ENCODE data around the gene VPS35L.

VPS35L gene

DNA sequence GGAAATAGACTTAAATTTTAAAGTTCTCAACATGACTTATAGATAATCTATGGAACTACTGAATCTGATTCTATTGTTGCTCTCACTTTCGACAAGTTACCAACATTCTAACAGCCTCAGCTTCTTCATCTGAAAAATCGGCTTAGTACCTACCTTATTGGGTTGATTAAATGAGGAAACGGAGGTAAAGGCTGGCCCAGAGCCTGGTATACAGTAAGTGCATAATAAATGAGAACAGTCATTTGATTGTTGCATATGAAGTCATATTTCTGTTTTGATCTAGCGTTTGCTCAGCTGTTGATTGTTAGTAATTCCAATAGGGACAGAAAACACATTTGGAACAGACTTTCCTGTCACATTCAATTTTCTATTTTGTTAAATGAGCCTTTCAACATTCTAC is 4.6 kb downstream of the VPS35L start:
- TF ChIP-seq, protein P1, sequence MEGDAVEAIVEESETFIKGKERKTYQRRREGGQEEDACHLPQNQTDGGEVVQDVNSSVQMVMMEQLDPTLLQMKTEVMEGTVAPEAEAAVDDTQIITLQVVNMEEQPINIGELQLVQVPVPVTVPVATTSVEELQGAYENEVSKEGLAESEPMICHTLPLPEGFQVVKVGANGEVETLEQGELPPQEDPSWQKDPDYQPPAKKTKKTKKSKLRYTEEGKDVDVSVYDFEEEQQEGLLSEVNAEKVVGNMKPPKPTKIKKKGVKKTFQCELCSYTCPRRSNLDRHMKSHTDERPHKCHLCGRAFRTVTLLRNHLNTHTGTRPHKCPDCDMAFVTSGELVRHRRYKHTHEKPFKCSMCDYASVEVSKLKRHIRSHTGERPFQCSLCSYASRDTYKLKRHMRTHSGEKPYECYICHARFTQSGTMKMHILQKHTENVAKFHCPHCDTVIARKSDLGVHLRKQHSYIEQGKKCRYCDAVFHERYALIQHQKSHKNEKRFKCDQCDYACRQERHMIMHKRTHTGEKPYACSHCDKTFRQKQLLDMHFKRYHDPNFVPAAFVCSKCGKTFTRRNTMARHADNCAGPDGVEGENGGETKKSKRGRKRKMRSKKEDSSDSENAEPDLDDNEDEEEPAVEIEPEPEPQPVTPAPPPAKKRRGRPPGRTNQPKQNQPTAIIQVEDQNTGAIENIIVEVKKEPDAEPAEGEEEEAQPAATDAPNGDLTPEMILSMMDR (IDR thresholded peaks at IDR 0.05; ENCODE audit: extremely low read depth, missing control alignments), result no peak
- DNase-seq (ENCODE audit: low spot score), result no peak

- DNase-seq (ENCODE audit: low spot score), result no peak
- TF ChIP-seq, protein P1 (IDR thresholded peaks at IDR 0.05; ENCODE audit: extremely low read depth, missing control alignments), result no peak
Measured at GRCh38 chr16:19563377-19563776, 7.9 kb downstream of the VPS35L start.

- no peak for DNase-seq (ENCODE audit: low spot score)
- TF ChIP-seq, protein P1 (IDR thresholded peaks at IDR 0.05; ENCODE audit: extremely low read depth, missing control alignments), result no peak
Measured at GRCh38 chr16:19566362-19566761, 10.9 kb downstream of the VPS35L start.

GRCh38 chr16:19567560-19567959 is 12.1 kb downstream of the VPS35L start:
- TF ChIP-seq, protein P1 (IDR thresholded peaks at IDR 0.05; ENCODE audit: extremely low read depth, missing control alignments), result no peak

DNA sequence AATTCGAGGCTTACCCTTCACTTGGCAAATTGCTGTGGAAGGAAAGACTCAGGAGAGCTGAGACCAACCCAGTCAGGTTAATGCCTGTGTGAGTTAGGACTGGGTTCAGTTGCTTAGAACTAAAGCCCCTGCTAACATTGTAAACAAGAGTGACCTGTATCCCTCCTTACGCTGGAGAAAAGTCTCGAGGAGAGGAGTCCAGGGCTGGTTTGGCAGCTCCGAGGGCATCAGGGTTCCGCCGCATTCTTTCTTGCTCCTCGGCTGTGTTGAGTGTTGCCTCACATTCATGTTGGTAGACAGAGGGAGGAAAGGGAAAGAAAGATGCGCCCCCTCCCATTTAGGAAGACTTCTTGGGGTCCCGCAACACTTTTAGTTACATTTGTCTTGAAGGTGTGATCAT is 18.5 kb downstream of the VPS35L start:
- TF ChIP-seq, protein P1 (IDR thresholded peaks at IDR 0.05; ENCODE audit: extremely low read depth, missing control alignments), result no peak
- DNase-seq (ENCODE audit: low spot score), result no peak

More at GRCh38 chr16:19567560-19567959, 12.1 kb downstream of the VPS35L start:
- no peak for DNase-seq (ENCODE audit: low spot score)

GRCh38 chr16:19574615-19575014 is 19.1 kb downstream of the VPS35L start:
- TF ChIP-seq, protein P1 (IDR thresholded peaks at IDR 0.05; ENCODE audit: extremely low read depth, missing control alignments), result no peak
- DNase-seq (ENCODE audit: low spot score), result no peak

DNA sequence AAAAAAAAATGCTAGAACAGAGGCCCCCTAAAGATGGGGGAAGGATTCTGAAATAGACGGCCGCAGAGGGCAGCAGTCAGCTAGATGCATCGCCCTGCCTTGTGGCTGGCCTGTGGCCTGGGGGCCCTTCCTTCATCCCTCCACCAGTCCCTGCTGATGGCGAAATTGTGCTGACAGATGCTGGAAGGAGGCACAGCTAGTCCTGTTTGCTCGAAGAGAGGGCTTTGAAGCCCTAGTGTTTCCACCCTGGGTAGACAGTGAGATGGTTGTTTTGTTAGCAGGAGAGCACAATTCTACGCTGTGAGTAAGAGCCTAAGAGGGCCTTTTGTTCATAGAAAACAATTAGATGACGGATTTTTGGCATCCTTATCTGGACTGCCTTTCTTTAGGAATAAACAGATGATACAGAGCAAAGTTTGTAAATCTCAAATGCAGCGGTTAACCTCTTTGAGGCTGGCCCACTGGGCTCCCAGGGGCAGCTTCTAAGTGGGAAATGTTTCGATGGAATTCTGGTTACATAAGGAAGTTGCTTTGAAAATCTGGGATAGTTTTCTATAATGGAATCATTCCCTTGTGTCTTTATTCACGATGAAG is 23.0 kb downstream of the VPS35L start:
- no peak for DNase-seq (ENCODE audit: low spot score)
- TF ChIP-seq, protein P1 (IDR thresholded peaks at IDR 0.05; ENCODE audit: extremely low read depth, missing control alignments), result no peak

Measured in GM20000 (cell line).